Thyroid gland (tissue), 4 donors: ENCODE measurements around the gene RNF220. TPM values are rescaled to one million over a fixed set of nuclear protein-coding genes. Genes with fewer than 3 reads are reported as not detected.
"Not testable (repeated sequence)": the region's sequence is repeated elsewhere in the genome, so short reads cannot be mapped to it uniquely, and the experiment has no call there.

ENCODE experiments used
- DNase-seq, 2 donors: peaks; one replicate each; pipeline ENCODE4 v3.0.0-alpha.2; 2019
- H3K27ac ChIP-seq, 3 donors: fragments of 200-600 bp; sonication (generic); 1 replicate in 2 of 3; 2 replicates in 1 of 3; pipeline ENCODE4 v1.5.1; 2016 to 2019; ENCODE audit warnings: mild to moderate bottlenecking in 1 of 3, moderate library complexity in 1 of 3
- H3K27me3 ChIP-seq: fragments of 200-600 bp; sonication (generic); one replicate; pipeline ENCODE4 v1.5.1; 2019
- H3K36me3 ChIP-seq, 2 donors: fragments of 200-600 bp; sonication (generic); one replicate each; pipeline ENCODE4 v1.5.1; 2016 to 2019
- H3K4me1 ChIP-seq, 2 donors: fragments of 200-600 bp; sonication (generic); one replicate each; pipeline ENCODE4 v1.5.1; 2017 to 2019
- H3K4me3 ChIP-seq, 3 donors: fragments of 200-600 bp; sonication (generic); replicated peaks in 1 of 3; 1 replicate in 2 of 3; 2 replicates in 1 of 3; pipeline ENCODE4 v1.5.1; 2016; ENCODE audit warnings: mild to moderate bottlenecking in 1 of 3
- H3K9me3 ChIP-seq: fragments of 200-600 bp; sonication (generic); one replicate; pipeline ENCODE4 v1.5.1; 2017
- POLR2A ChIP-seq, 2 donors: fragments of 450-650 bp; IDR thresholded peaks; one replicate each; pipeline ENCODE4 v1.6.1; 2017; ENCODE audit warnings: antibody characterized with exemption in 2 of 2, mild to moderate bottlenecking in 2 of 2, moderate library complexity in 1 of 2
- WGBS, 2 donors: methylation state at CpG; one replicate each; pipeline ENCODE4 v1.1.5; 2017; 5-methylcytosine and 5-hydroxymethylcytosine counted together
- intact Hi-C: fragments of 100-400 bp; cut with DNase I; formaldehyde crosslinking; loops from one replicate; pipeline ENCODE4 v1.15.1; 2023
- total RNA-seq, 4 donors: library from RNA; depleted of rRNA; stranded (reverse); fragments of >200 nt; gene quantifications; one replicate each; pipeline ENCODE4 v1.2.3, GENCODE V29; 2016
- TF ChIP-seq, protein P1 (sequence below), 6 experiments: fragments of 200-600 bp in 3 of 6; fragments of 450-650 bp in 3 of 6; sonication (generic) in 3 of 6; IDR thresholded peaks; one replicate each; pipeline ENCODE4 v1.5.1; 2016 to 2019; ENCODE audit warnings: antibody characterized with exemption in 6 of 6, mild to moderate bottlenecking in 2 of 6, inconsistent platforms in 1 of 6, moderate library complexity in 1 of 6

The RNF220 gene
- total RNA-seq, 4 donors from 2014 or later = 88.7 to 117 (median 102) TPM

GRCh38 chr1:44500181-44501046, 95.4 kb downstream of the RNF220 start:
- WGBS, 2 donors = 43 to 55% methylated on average over 15 of the region's 17 CpGs
- Histone ChIP-seq H3K4me3 (no peak overlapping the region), H3K36me3 (no peaks in the 10 kb centered on the region), H3K27me3 (no peaks in the 10 kb centered on the region), H3K27ac (no peak overlapping the region), H3K4me1 (peaks cover 11 to 15% of the 10 kb centered on the region in 2 donors), H3K9me3 (no peaks in the 10 kb centered on the region)
- peak; percentile 4 to 27 for DNase-seq
- intact Hi-C loops = no loop called here
- no peak for TF ChIP-seq POLR2A (IDR thresholded peaks at IDR 0.05)
- TF ChIP-seq, protein P1, sequence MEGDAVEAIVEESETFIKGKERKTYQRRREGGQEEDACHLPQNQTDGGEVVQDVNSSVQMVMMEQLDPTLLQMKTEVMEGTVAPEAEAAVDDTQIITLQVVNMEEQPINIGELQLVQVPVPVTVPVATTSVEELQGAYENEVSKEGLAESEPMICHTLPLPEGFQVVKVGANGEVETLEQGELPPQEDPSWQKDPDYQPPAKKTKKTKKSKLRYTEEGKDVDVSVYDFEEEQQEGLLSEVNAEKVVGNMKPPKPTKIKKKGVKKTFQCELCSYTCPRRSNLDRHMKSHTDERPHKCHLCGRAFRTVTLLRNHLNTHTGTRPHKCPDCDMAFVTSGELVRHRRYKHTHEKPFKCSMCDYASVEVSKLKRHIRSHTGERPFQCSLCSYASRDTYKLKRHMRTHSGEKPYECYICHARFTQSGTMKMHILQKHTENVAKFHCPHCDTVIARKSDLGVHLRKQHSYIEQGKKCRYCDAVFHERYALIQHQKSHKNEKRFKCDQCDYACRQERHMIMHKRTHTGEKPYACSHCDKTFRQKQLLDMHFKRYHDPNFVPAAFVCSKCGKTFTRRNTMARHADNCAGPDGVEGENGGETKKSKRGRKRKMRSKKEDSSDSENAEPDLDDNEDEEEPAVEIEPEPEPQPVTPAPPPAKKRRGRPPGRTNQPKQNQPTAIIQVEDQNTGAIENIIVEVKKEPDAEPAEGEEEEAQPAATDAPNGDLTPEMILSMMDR (IDR thresholded peaks at IDR 0.05) = peak in 1 of 6 experiments; percentile 24

- H3K27ac ChIP-seq = peak overlapping the region in 2 of 3 donors; percentile 23 to 24
- TF ChIP-seq POLR2A (IDR thresholded peaks at IDR 0.05) = no peak
- TF ChIP-seq, protein P1 (IDR thresholded peaks at IDR 0.05) = no peak
- WGBS, 2 donors = 10 to 20% methylated on average over 13 of the region's 13 CpGs
- no peak overlapping the region for H3K4me3 ChIP-seq
- peak; percentile 78 to 89 for DNase-seq
- H3K36me3 ChIP-seq = no peaks in the 10 kb centered on the region
- peaks cover 11 to 15% of the 10 kb centered on the region in 2 donors for H3K4me1 ChIP-seq
- H3K27me3 ChIP-seq = no peaks in the 10 kb centered on the region
- intact Hi-C loops = no loop called here
- H3K9me3 ChIP-seq = no peaks in the 10 kb centered on the region
These were observed 96.2 kb downstream of the RNF220 start for GRCh38 chr1:44501047-44501890.

GRCh38 chr1:44502823-44503222, 97.8 kb downstream of the RNF220 start:
- H3K27ac ChIP-seq, intact Hi-C loops, H3K9me3 ChIP-seq, H3K36me3 ChIP-seq, DNase-seq, H3K4me3 ChIP-seq, H3K27me3 ChIP-seq: not testable (repeated sequence)
- WGBS, 2 donors = 90 to 93% methylated on average over 6 of the region's 6 CpGs
- peaks cover 11 to 15% of the 10 kb centered on the region in 2 donors for H3K4me1 ChIP-seq

- TF ChIP-seq, protein P1 (IDR thresholded peaks at IDR 0.05) = no peak
- TF ChIP-seq POLR2A (IDR thresholded peaks at IDR 0.05) = no peak
- DNase-seq = no peak
- Histone ChIP-seq H3K4me3 (no peak overlapping the region), H3K36me3 (no peaks in the 10 kb centered on the region), H3K27me3 (no peaks in the 10 kb centered on the region), H3K4me1 (peaks cover 11 to 15% of the 10 kb centered on the region in 2 donors), H3K9me3 (no peaks in the 10 kb centered on the region), H3K27ac (no peak overlapping the region)
- intact Hi-C loops = no loop called here
- WGBS, 2 donors = 92 to 96% methylated on average over 6 of the region's 6 CpGs
These were observed 98.6 kb downstream of the RNF220 start for GRCh38 chr1:44503625-44504024.

GRCh38 chr1:44505210-44505993, 100.3 kb downstream of the RNF220 start:
- no peak for DNase-seq
- H3K27me3 ChIP-seq = no peaks in the 10 kb centered on the region
- intact Hi-C loops = no loop called here

More at GRCh38 chr1:44505210-44505993, 100.3 kb downstream of the RNF220 start:
- TF ChIP-seq, protein P1 (IDR thresholded peaks at IDR 0.05) = no peak
- no peak for TF ChIP-seq POLR2A (IDR thresholded peaks at IDR 0.05)
- WGBS, 2 donors = 78% methylated on average over 19 to 20 of the region's 20 CpGs
- Histone ChIP-seq H3K4me3 (no peak overlapping the region), H3K27ac (no peak overlapping the region), H3K4me1 (peaks cover 11 to 15% of the 10 kb centered on the region in 2 donors), H3K9me3 (no peaks in the 10 kb centered on the region), H3K36me3 (no peaks in the 10 kb centered on the region)
